ENCODE measurements around the gene CELF2.

CELF2 gene

DNA sequence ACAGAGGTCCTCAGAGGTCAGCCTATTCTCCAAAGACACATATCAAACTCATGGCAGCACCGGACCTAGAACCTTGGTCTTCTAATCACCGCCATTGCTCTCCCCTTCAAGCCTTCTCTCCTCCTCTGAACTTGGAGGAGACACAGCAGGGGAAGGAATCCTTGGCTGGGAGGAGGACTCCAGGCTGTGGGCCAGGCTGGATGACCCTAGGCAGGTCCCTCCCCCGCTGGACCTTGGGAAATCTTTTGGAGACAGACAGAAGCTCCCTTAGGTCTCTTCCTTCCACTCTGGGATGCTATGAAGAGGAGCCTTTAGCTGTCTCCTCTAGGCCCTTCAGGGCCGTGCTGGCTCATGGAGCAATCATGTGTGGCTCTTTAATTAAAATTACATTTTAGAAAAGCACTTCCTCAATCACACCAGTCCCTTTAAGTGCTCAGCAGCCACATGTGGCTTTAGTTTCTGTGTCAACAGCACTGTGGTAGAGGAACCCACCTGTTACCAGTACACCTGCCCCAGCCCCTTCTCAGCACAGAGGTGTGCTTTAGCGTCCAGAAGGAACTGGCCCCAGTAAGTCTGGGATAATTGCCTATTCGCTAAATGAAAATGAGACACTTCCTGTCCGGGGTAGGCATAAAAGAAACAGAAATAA lies 238.2 kb downstream of the CELF2 start:
- Histone ChIP-seq H3K27ac (ENCODE audit: low read length) (no peak overlapping the region), H3K36me3 (ENCODE audit: insufficient read depth, low read depth, low read length) (peaks cover 11% of the 10 kb centered on the region), H3K27me3 (ENCODE audit: insufficient read depth, low read length) (no peaks in the 10 kb centered on the region), H3K9ac (ENCODE audit: low read depth, low read length) (no peak overlapping the region), H3K9me3 (ENCODE audit: insufficient read depth, low read depth, low read length) (no peaks in the 10 kb centered on the region), H3K4me1 (ENCODE audit: insufficient read depth, low read length) (no peaks in the 10 kb centered on the region), H3K4me3 (ENCODE audit: low read length) (no peak overlapping the region)

DNA sequence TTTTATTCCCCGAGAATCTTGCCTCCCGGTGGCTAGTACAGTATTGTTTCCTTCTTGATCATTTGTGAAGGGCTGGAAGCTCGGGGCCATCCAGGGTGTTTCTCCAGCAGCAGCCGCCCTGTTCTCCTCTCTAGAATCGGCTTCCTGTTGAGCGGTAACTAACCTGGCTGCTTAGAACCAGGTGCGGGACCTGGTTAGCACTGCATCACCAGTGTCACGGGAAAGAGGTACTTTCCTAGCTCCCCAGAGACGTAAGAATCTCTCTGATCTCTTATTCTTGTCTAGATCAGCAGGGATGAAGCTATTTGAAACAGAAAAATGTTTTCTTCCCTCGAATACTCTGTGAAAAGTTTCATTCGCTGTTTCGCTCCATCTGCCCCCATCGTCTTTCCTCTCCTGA lies 239.2 kb downstream of the CELF2 start:
- H3K27me3 ChIP-seq (ENCODE audit: insufficient read depth, low read length): no peaks in the 10 kb centered on the region
- no peak overlapping the region for H3K9ac ChIP-seq (ENCODE audit: low read depth, low read length)
- H3K27ac ChIP-seq (ENCODE audit: low read length): no peak overlapping the region
- H3K4me3 ChIP-seq (ENCODE audit: low read length): no peak overlapping the region
- no peaks in the 10 kb centered on the region for H3K9me3 ChIP-seq (ENCODE audit: insufficient read depth, low read depth, low read length)
- peaks cover 11% of the 10 kb centered on the region for H3K36me3 ChIP-seq (ENCODE audit: insufficient read depth, low read depth, low read length)
- no peaks in the 10 kb centered on the region for H3K4me1 ChIP-seq (ENCODE audit: insufficient read depth, low read length)

DNA sequence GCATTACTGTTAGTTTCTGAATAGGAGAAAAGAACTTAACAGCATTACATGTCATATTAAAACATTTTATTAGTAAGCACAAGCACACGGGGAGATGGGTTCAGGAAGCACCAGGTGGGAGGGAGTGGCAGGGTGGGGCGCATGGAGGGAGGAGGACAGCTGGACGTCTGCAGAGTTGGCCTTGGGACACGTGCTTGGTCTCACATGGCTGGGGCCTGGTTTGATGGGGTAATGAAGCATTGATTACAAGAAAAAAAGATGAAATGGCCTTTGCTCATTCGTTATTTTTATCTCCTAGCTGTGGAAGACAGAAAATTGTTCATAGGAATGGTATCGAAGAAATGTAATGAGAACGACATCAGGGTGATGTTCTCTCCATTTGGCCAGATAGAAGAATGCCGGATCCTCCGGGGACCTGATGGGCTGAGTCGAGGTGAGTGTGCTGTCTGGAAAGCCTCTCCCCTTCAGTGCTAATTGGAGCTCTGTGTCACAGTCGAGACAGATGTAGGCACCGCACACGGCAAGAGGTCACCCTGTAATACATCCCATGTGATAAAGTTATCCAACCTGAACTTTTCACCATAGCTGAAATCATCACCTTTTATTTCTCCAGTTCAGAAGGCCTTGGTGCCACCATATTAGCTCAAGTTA lies 239.9 kb downstream of the CELF2 start:
- peaks cover 11% of the 10 kb centered on the region for H3K36me3 ChIP-seq (ENCODE audit: insufficient read depth, low read depth, low read length)
- H3K9ac ChIP-seq (ENCODE audit: low read depth, low read length): no peak overlapping the region
- no peaks in the 10 kb centered on the region for H3K4me1 ChIP-seq (ENCODE audit: insufficient read depth, low read length)
- no peaks in the 10 kb centered on the region for H3K27me3 ChIP-seq (ENCODE audit: insufficient read depth, low read length)
- H3K27ac ChIP-seq (ENCODE audit: low read length): no peak overlapping the region
- H3K4me3 ChIP-seq (ENCODE audit: low read length): no peak overlapping the region
- no peaks in the 10 kb centered on the region for H3K9me3 ChIP-seq (ENCODE audit: insufficient read depth, low read depth, low read length)

DNA sequence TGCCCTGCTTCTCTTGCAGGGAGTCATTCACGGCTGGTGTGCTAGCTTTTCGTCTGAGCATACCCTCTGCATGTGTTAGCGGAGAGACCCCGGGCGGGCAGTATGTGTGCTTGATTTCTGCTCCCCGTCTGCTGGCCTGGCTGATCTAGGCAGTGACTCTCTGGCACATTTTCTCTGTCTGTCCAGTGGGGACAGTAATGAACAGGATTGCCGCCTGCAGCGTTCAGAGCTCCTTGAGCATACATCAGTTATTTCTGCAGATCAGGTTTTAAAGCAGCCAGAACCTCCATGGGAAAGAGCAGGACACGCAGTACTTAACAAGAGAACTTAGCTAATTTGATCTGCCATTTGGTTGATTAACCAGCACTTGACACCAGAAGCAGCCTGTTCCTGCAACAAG lies 242.5 kb downstream of the CELF2 start:
- no peak overlapping the region for H3K27ac ChIP-seq (ENCODE audit: low read length)
- no peaks in the 10 kb centered on the region for H3K27me3 ChIP-seq (ENCODE audit: insufficient read depth, low read length)
- H3K9me3 ChIP-seq (ENCODE audit: insufficient read depth, low read depth, low read length): no peaks in the 10 kb centered on the region
- peaks cover 11% of the 10 kb centered on the region for H3K36me3 ChIP-seq (ENCODE audit: insufficient read depth, low read depth, low read length)
- H3K4me1 ChIP-seq (ENCODE audit: insufficient read depth, low read length): 0 out of 2 replicates have a peak, but pooled peaks cover under 1% of the 10 kb centered on the region
- H3K9ac ChIP-seq (ENCODE audit: low read depth, low read length): no peak overlapping the region
- H3K4me3 ChIP-seq (ENCODE audit: low read length): no peak overlapping the region

DNA sequence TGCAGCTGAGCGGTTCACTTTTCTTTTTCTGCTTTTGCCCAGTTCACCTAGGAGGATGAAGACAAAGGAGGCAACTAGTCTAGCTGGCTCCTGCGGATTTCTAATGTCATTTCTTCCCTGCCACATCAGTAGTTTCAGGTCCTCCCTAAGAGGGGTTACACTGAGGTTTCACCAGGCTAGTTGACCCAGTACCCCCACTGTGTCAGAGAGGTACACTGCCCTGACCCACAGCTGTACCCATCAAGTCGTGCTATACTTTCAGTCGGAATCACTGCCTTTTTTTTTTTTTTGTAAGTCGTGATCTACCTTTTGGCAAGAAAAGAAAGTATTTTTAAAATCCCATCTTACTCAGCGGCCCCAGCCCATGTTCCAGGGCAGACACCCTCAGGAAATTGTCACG lies 243.5 kb downstream of the CELF2 start:
- Histone ChIP-seq H3K36me3 (ENCODE audit: insufficient read depth, low read depth, low read length) (peaks cover 11% of the 10 kb centered on the region), H3K9ac (ENCODE audit: low read depth, low read length) (no peak overlapping the region), H3K4me1 (ENCODE audit: insufficient read depth, low read length) (peaks cover 8% of the 10 kb centered on the region; the same call in 1 of the 2 replicates)

DNA sequence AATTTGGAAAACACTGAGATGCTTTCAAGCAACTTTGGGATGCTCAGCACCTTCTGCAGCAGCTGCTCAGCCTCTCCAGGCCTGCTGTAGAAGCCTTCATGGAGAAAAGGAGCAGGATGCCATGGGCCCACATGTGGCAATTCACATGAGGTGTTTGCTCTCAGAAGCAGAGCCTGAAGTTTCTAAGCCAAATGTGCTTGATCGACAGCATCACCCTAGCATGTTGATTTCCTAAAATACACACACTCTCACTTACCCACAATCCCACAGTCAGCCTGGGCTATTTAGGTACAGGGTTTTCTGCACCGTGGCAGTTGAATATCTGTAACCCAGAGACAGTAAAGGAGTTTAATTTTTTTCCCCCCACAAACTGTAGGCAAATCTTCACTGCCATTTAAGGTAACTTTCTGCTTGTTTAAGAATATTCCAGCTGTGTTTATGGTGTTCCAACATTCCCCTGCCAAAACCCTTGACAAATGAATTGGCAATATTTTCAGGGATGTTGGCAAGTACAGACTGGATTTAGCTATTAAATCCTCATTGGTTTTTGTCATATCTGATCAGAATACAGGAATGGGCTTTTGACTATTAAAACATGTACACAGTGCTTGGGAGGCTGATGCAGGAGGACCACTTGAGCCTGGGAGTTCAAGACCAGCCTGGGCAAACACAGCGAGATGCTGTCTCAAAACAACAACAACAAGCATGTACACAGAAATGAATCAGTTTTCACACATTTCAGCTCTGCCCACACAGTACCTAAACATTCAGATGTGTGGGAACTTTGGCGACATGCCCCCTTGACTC lies 244.2 kb downstream of the CELF2 start:
- H3K4me3 ChIP-seq (ENCODE audit: low read length): no peak overlapping the region
- no peaks in the 10 kb centered on the region for H3K27me3 ChIP-seq (ENCODE audit: insufficient read depth, low read length)
- H3K27ac ChIP-seq (ENCODE audit: low read length): no peak overlapping the region
- H3K36me3 ChIP-seq (ENCODE audit: insufficient read depth, low read depth, low read length): peaks cover 11% of the 10 kb centered on the region
- H3K4me1 ChIP-seq (ENCODE audit: insufficient read depth, low read length): peaks cover 14% of the 10 kb centered on the region; the same call in 1 of the 2 replicates
- no peak overlapping the region for H3K9ac ChIP-seq (ENCODE audit: low read depth, low read length)
- no peaks in the 10 kb centered on the region for H3K9me3 ChIP-seq (ENCODE audit: insufficient read depth, low read depth, low read length)

More for the DNA sequence above, 243.5 kb downstream of the CELF2 start:
- Histone ChIP-seq H3K27ac (ENCODE audit: low read length) (no peak overlapping the region), H3K4me3 (ENCODE audit: low read length) (no peak overlapping the region), H3K9me3 (ENCODE audit: insufficient read depth, low read depth, low read length) (no peaks in the 10 kb centered on the region), H3K27me3 (ENCODE audit: insufficient read depth, low read length) (no peaks in the 10 kb centered on the region)

DNA sequence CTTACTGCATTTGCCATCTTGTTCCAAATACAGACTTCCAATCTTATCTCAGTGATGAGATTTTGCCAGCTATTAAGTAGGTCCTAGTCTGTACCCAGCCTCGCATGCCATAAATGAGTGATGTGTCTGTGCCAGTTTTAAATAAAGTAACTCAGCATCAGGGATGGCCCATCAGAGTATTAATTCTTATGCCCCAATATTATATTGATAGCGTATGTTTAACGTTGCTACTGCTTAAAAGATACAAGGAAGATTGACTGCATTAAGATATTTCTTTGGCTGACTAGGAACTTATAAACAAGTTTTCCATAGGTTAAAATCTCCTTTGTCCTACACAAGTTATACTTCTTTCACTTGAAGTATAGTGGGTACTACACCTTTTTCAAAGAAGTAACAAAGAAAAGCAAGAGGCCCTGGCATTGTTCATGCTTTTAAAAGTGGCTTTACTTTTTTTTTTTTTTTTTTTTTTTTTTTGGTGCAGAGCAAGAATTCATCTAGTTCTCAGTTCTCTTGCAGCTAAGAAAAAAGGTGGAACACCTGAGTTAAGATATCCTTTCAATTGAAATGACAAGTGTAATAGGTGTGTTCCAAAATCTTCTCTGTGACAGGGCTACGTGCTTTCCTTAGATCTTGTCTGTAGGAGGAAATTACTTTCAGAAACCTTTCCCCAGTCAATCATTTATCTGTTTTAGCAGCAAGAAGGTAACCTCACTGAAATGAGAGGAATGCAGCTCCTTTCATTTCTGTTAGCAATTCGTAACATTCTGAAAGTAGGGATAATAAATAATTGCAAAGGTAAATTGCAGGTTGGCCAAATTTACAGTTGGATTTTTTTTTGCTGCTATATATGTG lies 245.0 kb downstream of the CELF2 start:
- peaks cover 14% of the 10 kb centered on the region; the same call in 1 of the 2 replicates for H3K4me1 ChIP-seq (ENCODE audit: insufficient read depth, low read length)
- no peak overlapping the region for H3K27ac ChIP-seq (ENCODE audit: low read length)

DNA sequence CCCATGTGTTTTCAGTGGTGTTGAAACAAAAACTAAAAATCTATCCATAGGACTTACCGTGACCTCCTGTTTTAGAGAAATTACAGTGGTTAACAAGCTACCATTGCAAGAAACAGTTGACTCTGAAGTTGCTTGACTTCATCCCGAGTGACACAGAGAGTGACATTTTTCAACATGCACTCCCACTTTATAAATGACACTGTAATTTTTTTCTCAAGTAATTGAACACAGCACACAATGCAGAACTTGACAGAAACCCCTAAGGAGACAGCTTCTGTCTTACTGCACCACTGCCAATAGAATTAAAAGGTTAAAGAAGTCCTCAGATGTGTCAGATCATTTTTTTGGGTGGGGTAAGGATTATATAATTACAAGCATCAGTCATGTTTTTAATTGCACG lies 246.1 kb downstream of the CELF2 start:
- no peak overlapping the region for H3K4me3 ChIP-seq (ENCODE audit: low read length)
- no peaks in the 10 kb centered on the region; the same call in none of the 2 replicates for H3K36me3 ChIP-seq (ENCODE audit: insufficient read depth, low read depth, low read length)
- H3K27me3 ChIP-seq (ENCODE audit: insufficient read depth, low read length): no peaks in the 10 kb centered on the region
- H3K9me3 ChIP-seq (ENCODE audit: insufficient read depth, low read depth, low read length): no peaks in the 10 kb centered on the region
- no peak overlapping the region for H3K27ac ChIP-seq (ENCODE audit: low read length)
- no peak overlapping the region for H3K9ac ChIP-seq (ENCODE audit: low read depth, low read length)
- peaks cover 14% of the 10 kb centered on the region; the same call in 1 of the 2 replicates for H3K4me1 ChIP-seq (ENCODE audit: insufficient read depth, low read length)

More for the DNA sequence above, 245.0 kb downstream of the CELF2 start:
- H3K36me3 ChIP-seq (ENCODE audit: insufficient read depth, low read depth, low read length): peaks cover 9% of the 10 kb centered on the region
- H3K27me3 ChIP-seq (ENCODE audit: insufficient read depth, low read length): no peaks in the 10 kb centered on the region
- no peak overlapping the region for H3K9ac ChIP-seq (ENCODE audit: low read depth, low read length)
- H3K9me3 ChIP-seq (ENCODE audit: insufficient read depth, low read depth, low read length): no peaks in the 10 kb centered on the region
- no peak overlapping the region for H3K4me3 ChIP-seq (ENCODE audit: low read length)

DNA sequence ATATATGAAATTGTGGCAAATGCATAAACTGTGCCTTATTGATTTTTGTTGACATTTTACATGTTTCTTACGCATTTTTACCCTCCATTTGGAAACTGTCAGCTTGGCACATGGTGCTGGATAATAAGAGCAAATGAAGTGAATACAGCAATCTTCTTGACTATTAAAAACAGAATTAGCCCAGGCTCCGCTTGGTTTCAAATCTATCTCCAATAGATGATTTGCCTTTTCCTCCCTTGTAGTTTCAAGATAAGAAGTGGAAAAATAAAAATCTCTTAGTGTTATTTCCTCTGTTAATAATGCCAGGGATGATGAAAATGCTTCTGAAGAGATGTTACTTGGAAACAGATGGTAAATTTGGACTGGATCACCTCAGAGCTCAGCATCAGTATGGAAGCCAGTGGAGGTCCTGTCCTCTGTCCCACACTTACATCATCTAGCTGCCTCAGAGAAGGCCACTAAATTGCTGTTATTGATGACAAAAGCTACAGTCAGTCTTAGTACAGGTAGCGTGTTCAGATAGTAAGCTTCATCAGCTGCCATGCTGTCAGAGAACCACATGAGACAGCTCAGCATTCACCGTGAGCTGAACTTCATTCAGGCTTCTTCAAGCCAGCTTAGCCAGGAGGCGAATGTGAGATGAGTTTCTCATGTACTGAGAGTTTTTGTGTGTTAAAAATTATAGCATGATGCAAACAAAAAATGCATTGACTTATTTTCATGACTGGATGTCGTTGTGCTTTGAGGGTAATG lies 246.8 kb downstream of the CELF2 start:
- H3K9ac ChIP-seq (ENCODE audit: low read depth, low read length): no peak overlapping the region
- peaks cover 14% of the 10 kb centered on the region; the same call in 1 of the 2 replicates for H3K4me1 ChIP-seq (ENCODE audit: insufficient read depth, low read length)
- no peaks in the 10 kb centered on the region for H3K27me3 ChIP-seq (ENCODE audit: insufficient read depth, low read length)
- no peak overlapping the region for H3K27ac ChIP-seq (ENCODE audit: low read length)
- H3K36me3 ChIP-seq (ENCODE audit: insufficient read depth, low read depth, low read length): no peaks in the 10 kb centered on the region; the same call in 1 of the 2 replicates
- H3K9me3 ChIP-seq (ENCODE audit: insufficient read depth, low read depth, low read length): no peaks in the 10 kb centered on the region
- no peak overlapping the region for H3K4me3 ChIP-seq (ENCODE audit: low read length)

DNA sequence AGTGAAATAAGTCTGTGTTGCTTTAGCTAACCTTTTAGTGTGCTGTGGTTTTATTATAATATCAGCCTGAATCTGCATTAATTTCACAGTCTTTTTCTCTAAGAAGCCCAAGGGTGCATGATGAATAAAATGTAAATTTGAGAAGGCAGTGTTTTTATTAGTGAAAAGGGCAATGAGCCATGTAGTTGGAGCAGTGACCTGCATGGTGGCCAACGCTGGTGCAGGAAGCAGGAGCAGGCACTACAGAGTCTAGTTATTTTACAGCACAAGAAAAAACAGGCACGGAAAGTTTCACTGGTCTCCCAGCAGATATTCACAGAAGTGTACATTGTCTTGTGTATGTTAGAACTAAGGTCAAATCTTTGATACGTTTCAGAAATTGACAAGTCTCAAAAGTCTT lies 247.8 kb downstream of the CELF2 start:
- Histone ChIP-seq H3K27ac (ENCODE audit: low read length) (no peak overlapping the region), H3K9ac (ENCODE audit: low read depth, low read length) (no peak overlapping the region), H3K36me3 (ENCODE audit: insufficient read depth, low read depth, low read length) (no peaks in the 10 kb centered on the region), H3K4me1 (ENCODE audit: insufficient read depth, low read length) (peaks cover 21% of the 10 kb centered on the region), H3K27me3 (ENCODE audit: insufficient read depth, low read length) (no peaks in the 10 kb centered on the region), H3K9me3 (ENCODE audit: insufficient read depth, low read depth, low read length) (no peaks in the 10 kb centered on the region), H3K4me3 (ENCODE audit: low read length) (no peak overlapping the region)
